Epithelial cell of proximal tubule (primary cell): ENCODE data around the gene PRKAR2B. TPM values are rescaled to one million over a fixed set of nuclear protein-coding genes. Genes with fewer than 3 reads are reported as not detected.

Experiments used
- DNase-seq: peaks from one replicate; pipeline ENCODE4 v3.0.0-alpha.2; 2011; ENCODE audit warnings: low read depth
- H3K4me3 ChIP-seq: 2 replicates; pipeline ENCODE4 v1.5.1; 2011; ENCODE audit warnings: low read depth, mild to moderate bottlenecking, low read length
- total RNA-seq: library from RNA; depleted of rRNA; stranded (reverse); fragments of >200 nt; gene quantifications from 2 replicates; pipeline ENCODE4 v1.2.3, GENCODE V29; 2015
- TF ChIP-seq, protein P1 (sequence below): conservative IDR thresholded peaks from 2 replicates; pipeline ENCODE4 v1.5.1; 2012; ENCODE audit warnings: low read depth, mild to moderate bottlenecking, low read length

The PRKAR2B gene
- total RNA-seq, 1 donor from 2014 or later: 5.2 TPM

DNA sequence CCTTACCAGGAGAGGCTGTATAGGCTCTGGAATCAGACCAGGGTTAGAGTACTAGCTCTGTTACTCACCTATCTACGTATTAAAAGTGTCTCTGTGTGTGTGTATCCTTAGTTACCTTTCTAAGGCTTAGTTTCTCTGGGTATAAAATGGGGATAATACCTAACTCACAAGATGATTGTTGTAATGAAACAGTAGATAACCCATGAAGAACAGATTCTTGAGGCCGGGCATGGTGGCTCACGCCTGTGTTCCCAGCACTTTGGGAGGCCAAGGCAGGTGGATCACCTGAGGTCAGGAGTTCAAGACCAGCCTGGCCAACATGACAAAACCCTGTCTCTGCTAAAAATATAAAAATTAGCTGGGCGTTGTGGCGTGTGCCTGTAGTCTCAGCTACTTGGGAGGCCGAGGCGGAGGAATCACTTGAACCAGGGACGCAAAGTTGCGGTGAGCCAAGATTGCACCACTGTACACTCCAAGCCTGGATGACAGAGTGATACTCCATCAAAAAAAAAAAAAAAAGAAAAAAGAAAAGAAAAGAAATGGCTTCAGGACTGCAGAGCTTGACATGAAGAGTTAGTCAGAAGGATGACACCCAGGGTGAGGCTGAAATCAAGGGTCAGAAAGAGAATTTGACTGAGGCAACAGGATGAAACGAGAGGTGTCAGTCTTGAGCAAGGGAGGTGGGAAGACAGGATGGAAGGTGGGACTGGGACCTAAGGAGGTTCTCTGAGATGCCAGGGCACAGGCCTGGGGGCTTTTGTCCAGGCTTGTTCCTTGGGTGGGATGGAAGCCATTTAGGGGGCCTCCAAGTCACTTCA is 33.4 kb downstream of the PRKAR2B start:
- DNase-seq: no peak
- TF ChIP-seq, protein P1, sequence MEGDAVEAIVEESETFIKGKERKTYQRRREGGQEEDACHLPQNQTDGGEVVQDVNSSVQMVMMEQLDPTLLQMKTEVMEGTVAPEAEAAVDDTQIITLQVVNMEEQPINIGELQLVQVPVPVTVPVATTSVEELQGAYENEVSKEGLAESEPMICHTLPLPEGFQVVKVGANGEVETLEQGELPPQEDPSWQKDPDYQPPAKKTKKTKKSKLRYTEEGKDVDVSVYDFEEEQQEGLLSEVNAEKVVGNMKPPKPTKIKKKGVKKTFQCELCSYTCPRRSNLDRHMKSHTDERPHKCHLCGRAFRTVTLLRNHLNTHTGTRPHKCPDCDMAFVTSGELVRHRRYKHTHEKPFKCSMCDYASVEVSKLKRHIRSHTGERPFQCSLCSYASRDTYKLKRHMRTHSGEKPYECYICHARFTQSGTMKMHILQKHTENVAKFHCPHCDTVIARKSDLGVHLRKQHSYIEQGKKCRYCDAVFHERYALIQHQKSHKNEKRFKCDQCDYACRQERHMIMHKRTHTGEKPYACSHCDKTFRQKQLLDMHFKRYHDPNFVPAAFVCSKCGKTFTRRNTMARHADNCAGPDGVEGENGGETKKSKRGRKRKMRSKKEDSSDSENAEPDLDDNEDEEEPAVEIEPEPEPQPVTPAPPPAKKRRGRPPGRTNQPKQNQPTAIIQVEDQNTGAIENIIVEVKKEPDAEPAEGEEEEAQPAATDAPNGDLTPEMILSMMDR: no peak
- no peak overlapping the region for H3K4me3 ChIP-seq

DNA sequence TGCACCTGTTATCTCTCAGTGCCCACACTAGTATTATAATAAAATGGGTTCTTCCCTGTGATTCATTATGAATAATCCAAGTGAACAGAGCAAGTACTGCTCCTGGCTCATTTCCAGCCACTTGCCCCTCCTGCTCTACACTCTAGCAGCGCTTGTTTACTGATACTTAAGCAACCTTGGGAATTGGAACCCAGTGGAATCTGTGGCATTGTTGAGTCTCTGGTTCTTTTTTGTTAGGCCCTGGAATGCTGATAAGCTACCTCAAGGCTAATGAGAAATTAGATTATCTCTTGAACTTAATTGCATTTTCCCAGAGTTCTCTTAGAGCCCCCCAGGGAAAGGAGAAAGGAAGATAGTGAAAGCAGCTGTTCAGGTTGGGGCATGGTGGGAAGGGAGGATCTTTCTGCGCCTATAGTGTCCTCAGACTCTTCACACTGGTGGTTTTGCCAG is 34.0 kb downstream of the PRKAR2B start:
- no peak overlapping the region for H3K4me3 ChIP-seq
- peak; percentile 51 for DNase-seq
- TF ChIP-seq, protein P1: no peak

DNA sequence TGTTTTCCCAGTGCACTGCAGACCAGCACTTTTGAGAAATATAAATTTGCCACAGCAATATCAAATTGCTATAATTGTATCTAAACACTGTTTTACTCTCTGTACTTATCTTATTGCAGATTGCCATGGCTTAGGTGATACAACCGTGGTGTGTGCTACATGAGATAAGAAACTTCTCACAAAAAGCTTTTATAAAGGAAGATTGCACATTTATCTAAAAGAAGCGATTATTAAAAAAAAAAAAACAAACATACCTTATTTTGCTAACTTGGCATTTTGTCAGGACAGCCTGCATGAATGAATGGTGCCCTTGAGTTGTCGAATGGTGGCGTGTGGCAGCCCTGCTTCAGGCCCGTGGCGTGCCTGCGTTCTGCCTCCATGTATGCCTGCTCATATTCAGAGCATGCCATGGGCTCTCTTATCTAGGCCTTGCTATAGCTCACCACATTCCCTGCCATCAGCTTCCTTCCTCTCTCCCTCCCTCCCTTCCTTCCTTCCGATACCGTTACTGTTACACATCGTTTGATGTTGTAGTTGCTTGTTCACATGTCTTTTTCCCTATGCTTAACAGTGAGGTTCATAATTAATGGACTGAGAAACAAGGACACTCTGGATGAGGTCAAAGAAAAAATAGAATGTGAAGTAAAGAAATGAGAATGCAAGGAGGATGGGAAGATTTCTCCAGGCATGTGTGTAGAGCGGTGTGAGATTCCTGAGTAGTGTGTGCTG is 34.9 kb downstream of the PRKAR2B start:
- no peak for DNase-seq
- TF ChIP-seq, protein P1: no peak
- no peak overlapping the region for H3K4me3 ChIP-seq

DNA sequence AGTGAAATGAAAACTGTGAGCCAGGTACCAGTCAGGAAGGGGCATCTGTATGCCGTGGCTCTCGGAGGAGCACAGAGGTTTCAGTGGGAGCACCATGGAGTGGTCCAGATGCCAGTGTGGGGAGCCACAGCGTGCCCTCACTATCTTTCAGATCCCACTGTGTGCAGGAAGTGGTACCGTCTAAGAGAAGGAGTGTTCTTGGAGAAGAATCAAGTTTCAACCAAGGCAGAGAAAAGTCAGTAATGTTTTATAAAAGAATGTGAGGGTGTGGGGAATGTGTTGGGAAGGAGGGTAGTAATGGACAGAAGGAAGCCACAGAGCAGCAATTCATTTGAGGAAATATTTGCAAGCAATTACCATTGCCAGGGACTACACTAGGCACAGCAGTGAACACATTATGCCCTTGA is 35.6 kb downstream of the PRKAR2B start:
- no peak overlapping the region for H3K4me3 ChIP-seq
- DNase-seq: no peak
- TF ChIP-seq, protein P1: no peak

DNA sequence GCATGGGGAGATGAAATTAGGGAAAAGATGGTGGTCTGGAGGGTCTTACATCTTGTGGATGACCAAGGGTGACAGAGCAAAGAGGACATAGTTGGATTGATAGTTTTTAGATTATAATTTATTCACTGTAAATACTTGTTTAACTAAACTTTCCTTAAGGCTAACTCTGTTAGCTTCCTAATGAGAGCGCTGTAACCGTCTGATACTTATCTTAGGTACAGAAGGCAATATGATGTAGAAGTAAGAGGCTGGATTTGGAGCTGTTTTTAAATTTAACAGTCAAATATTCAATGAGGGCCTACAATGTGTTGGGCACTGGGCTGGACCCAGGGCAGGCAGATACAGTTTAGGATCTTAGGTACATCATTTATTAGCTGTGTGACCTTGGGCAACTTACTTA is 36.0 kb downstream of the PRKAR2B start:
- H3K4me3 ChIP-seq: no peak overlapping the region
- DNase-seq: no peak
- TF ChIP-seq, protein P1: no peak

DNA sequence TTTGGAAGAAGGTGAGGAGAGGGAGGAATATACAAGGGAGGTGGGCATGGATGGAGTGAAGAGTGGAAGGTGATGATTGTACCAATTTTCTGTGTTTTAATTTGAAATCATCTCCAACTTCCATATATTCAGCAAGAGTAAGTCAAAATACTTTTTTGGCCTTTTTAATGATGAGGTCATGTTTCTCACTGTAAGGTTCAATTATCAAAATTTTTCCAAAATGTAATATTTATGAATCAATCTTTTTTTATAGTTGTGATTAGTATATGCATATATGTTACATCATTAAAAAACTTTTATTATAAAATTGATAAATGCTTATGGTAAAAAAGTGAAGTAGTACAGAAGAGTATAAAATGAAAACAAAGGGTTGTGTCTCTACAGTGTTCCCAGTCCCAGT is 40.7 kb downstream of the PRKAR2B start:
- DNase-seq: no peak
- TF ChIP-seq, protein P1: no peak
- H3K4me3 ChIP-seq: no peak overlapping the region
